Common myeloid progenitor, CD34-positive (primary cell): ENCODE measurements around the gene FUCA2.

Experiments used
- CTCF ChIA-PET: fragments of 350-600 bp; sonication (Branson Sonifier 250); formaldehyde crosslinking; loops from one replicate; lab custom pipeline; 2021; ENCODE audit warnings: antibody characterized with exemption; lab: Charles Lee
- POLR2A ChIA-PET: fragments of 350-600 bp; sonication (Branson Sonifier 250); formaldehyde crosslinking; loops from one replicate; lab custom pipeline; 2021; ENCODE audit warnings: antibody characterized with exemption; lab: Charles Lee
- DNase-seq, 3 donors: peaks; one replicate each; pipeline versions ENCODE4 v3.0.0 to v3.0.0-alpha.2; 2013
- H3K27ac ChIP-seq, 2 experiments: 1 replicate in 1 of 2; 2 replicates in 1 of 2; pipeline ENCODE4 v1.7.0; 2013; ENCODE audit warnings: inconsistent platforms in 2 of 2, low read length in 2 of 2, mild to moderate bottlenecking in 2 of 2, low read depth in 1 of 2, moderate library complexity in 1 of 2; ENCODE audit not compliant: severe bottlenecking in 2 of 2, insufficient read depth in 1 of 2, poor library complexity in 1 of 2
- H3K27me3 ChIP-seq, 5 experiments: replicated peaks in 2 of 5; 1 replicate in 3 of 5; 2 replicates in 2 of 5; pipeline versions ENCODE4 v1.6.1 to v1.7.0; 2013; ENCODE audit warnings: low read length in 4 of 5, mild to moderate bottlenecking in 2 of 5, moderate library complexity in 2 of 5, inconsistent platforms in 1 of 5; ENCODE audit not compliant: insufficient read depth in 5 of 5, control insufficient read depth in 4 of 5
- H3K36me3 ChIP-seq, 4 experiments: 1 replicate in 2 of 4; 2 replicates in 2 of 4; pipeline versions ENCODE4 v1.6.1 to v1.7.0; 2013; ENCODE audit warnings: low read length in 3 of 4, control low read depth in 1 of 4, mild to moderate bottlenecking in 1 of 4; ENCODE audit not compliant: control insufficient read depth in 4 of 4, insufficient read depth in 4 of 4
- H3K4me1 ChIP-seq, 4 experiments: 1 replicate in 3 of 4; 2 replicates in 1 of 4; pipeline versions ENCODE4 v1.6.1 to v1.7.1; 2013; ENCODE audit warnings: low read length in 3 of 4, mild to moderate bottlenecking in 3 of 4, control low read depth in 1 of 4, inconsistent platforms in 1 of 4, moderate library complexity in 1 of 4; ENCODE audit not compliant: control insufficient read depth in 4 of 4, insufficient read depth in 4 of 4; ENCODE audit errors: control extremely low read depth in 1 of 4
- H3K4me3 ChIP-seq, 7 experiments: 1 replicate in 4 of 7; 2 replicates in 3 of 7; pipeline versions ENCODE4 v1.5.1 to v1.7.0; 2013; ENCODE audit warnings: mild to moderate bottlenecking in 7 of 7, low read length in 6 of 7, moderate library complexity in 6 of 7, inconsistent platforms in 2 of 7, low read depth in 2 of 7, control low read depth in 1 of 7; ENCODE audit not compliant: insufficient read depth in 4 of 7, control insufficient read depth in 1 of 7; ENCODE audit errors: extremely low read depth in 1 of 7
- H3K9me3 ChIP-seq, 5 experiments: 1 replicate in 4 of 5; 2 replicates in 1 of 5; pipeline versions ENCODE4 v1.6.1 to v1.7.1; 2013; ENCODE audit warnings: low read length in 4 of 5, mild to moderate bottlenecking in 2 of 5, inconsistent platforms in 1 of 5, low read depth in 1 of 5, moderate library complexity in 1 of 5; ENCODE audit not compliant: control insufficient read depth in 4 of 5, insufficient read depth in 2 of 5; ENCODE audit errors: control extremely low read depth in 1 of 5
- WGBS: methylation state at CpG from one replicate; pipeline ENCODE4 v1.1.5; 2013; ENCODE audit not compliant: insufficient coverage; 5-methylcytosine and 5-hydroxymethylcytosine counted together

FUCA2 gene

GRCh38 chr6:143544011-143544696 lies 32.6 kb upstream of the FUCA2 start:
- no peak for DNase-seq
- H3K27ac ChIP-seq: no peak overlapping the region
- H3K4me3 ChIP-seq: no peak overlapping the region
- CTCF ChIA-PET: interaction anchor here (1.3 kb wide), 1 partner anchor 22 kb away, joined by 3 read pairs; no protein-coding TSS in a partner anchor
- POLR2A ChIA-PET: no interaction called here
- no peaks in the 10 kb centered on the region for H3K9me3 ChIP-seq
- H3K4me1 ChIP-seq: peaks cover 0 to 7% (median 0%) of the 10 kb centered on the region in 4 experiments
- H3K36me3 ChIP-seq: no peaks in the 10 kb centered on the region
- H3K27me3 ChIP-seq: no peaks in the 10 kb centered on the region
- 88% methylated on average over 1 of the region's 4 CpGs for WGBS

DNA sequence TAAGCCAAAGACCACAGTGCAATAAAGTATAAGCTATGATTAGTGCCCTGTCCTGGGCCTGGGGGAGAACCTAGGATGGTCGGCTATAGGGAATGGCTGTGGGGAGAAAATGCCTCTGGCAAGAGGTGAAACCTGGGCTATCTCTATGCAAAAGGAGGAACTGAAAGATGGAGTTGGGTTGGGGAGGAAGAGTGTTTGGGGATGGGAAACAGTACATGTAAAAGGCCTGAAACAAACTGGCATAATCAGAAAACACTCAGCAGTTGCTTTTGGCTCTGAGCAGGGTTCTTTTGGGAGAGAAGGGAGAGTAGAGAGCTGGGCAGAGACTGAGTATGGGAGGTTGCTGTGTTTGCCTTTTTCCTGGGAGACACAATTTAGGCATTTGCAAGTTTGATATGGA lies 31.9 kb upstream of the FUCA2 start:
- ChIA-PET POLR2A (no interaction called here), CTCF (interaction anchor here (0.5 to 1.3 kb wide), 3 partner anchors 14 to 1237 kb away, joined by 3 to 4 read pairs (median 3); no protein-coding TSS in a partner anchor)
- Histone ChIP-seq H3K27ac (no peak overlapping the region), H3K27me3 (no peaks in the 10 kb centered on the region), H3K4me1 (peaks cover 0 to 7% (median 0%) of the 10 kb centered on the region in 4 experiments), H3K4me3 (no peak overlapping the region), H3K36me3 (no peaks in the 10 kb centered on the region), H3K9me3 (no peaks in the 10 kb centered on the region)
- WGBS: 100% methylated on average over 1 of the region's 1 CpG
- DNase-seq: no peak

DNA sequence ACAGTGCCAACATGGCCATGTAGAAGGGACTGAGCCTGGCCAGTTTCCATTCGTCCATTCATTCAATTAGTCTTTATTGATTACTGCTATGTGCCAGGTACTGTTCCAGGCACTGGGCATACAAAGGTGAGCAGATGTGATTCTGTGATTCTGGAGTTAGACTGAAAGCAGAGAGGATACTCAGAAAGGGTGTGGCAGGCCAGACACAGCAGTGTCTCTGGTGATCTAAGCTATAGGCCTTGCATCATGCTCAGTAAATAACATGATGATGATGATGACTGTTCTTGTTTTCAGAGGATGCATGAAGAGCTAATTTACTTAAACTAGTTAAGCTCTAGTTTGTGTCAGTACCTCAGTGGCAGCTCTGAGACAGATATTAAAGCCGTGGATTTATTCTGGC lies 31.4 kb upstream of the FUCA2 start:
- Histone ChIP-seq H3K36me3 (no peaks in the 10 kb centered on the region), H3K27ac (no peak overlapping the region), H3K27me3 (no peaks in the 10 kb centered on the region), H3K9me3 (no peaks in the 10 kb centered on the region), H3K4me1 (peaks cover 0 to 7% (median 2%) of the 10 kb centered on the region in 4 experiments), H3K4me3 (no peak overlapping the region)
- ChIA-PET CTCF (interaction anchor here (0.5 to 1.4 kb wide), 4 partner anchors 13 to 1237 kb away, joined by 3 to 5 read pairs (median 4); partner anchors contain the start of gene FUCA2), POLR2A (no interaction called here)
- DNase-seq: no peak
- WGBS: 100% methylated on average over 2 of the region's 2 CpGs

- H3K4me3 ChIP-seq: no peak overlapping the region
- DNase-seq: no peak
- no peaks in the 10 kb centered on the region for H3K27me3 ChIP-seq
- H3K4me1 ChIP-seq: peaks cover 0 to 19% (median 12%) of the 10 kb centered on the region in 4 experiments
- WGBS: no CpG with 5 or more reads among the region's 3 CpGs
- H3K36me3 ChIP-seq: no peaks in the 10 kb centered on the region
- no peaks in the 10 kb centered on the region for H3K9me3 ChIP-seq
- CTCF ChIA-PET: interaction anchor here (1.5 to 2.1 kb wide), 2 partner anchors 22 to 27 kb away, joined by 3 to 6 read pairs; no protein-coding TSS in a partner anchor
- POLR2A ChIA-PET: no interaction called here
- no peak overlapping the region for H3K27ac ChIP-seq
These were observed 28.7 kb upstream of the FUCA2 start for GRCh38 chr6:143540192-143540591.

- CTCF ChIA-PET: interaction anchor here (2.1 kb wide), 1 partner anchor 27 kb away, joined by 6 read pairs; no protein-coding TSS in a partner anchor
- no peak overlapping the region for H3K27ac ChIP-seq
- POLR2A ChIA-PET: no interaction called here
These were observed 28.2 kb upstream of the FUCA2 start for GRCh38 chr6:143539734-143540133.

GRCh38 chr6:143539106-143539505 lies 27.6 kb upstream of the FUCA2 start:
- 100% methylated on average over 3 of the region's 4 CpGs for WGBS
- H3K27ac ChIP-seq: no peak overlapping the region
- CTCF ChIA-PET: interaction anchor here (0.7 to 2.1 kb wide), 2 partner anchors 17 to 26 kb away, joined by 3 to 6 read pairs; no protein-coding TSS in a partner anchor
- no peak overlapping the region for H3K4me3 ChIP-seq
- no peaks in the 10 kb centered on the region for H3K27me3 ChIP-seq
- H3K9me3 ChIP-seq: no peaks in the 10 kb centered on the region
- H3K36me3 ChIP-seq: no peaks in the 10 kb centered on the region
- POLR2A ChIA-PET: no interaction called here
- no peak for DNase-seq
- H3K4me1 ChIP-seq: peaks cover 0 to 19% (median 12%) of the 10 kb centered on the region in 4 experiments

More at GRCh38 chr6:143539734-143540133, 28.2 kb upstream of the FUCA2 start:
- H3K27me3 ChIP-seq: no peaks in the 10 kb centered on the region
- H3K4me3 ChIP-seq: no peak overlapping the region
- 100% methylated on average over 3 of the region's 7 CpGs for WGBS
- no peaks in the 10 kb centered on the region for H3K36me3 ChIP-seq
- H3K9me3 ChIP-seq: no peaks in the 10 kb centered on the region
- H3K4me1 ChIP-seq: peaks cover 0 to 19% (median 12%) of the 10 kb centered on the region in 4 experiments
- DNase-seq: no peak

DNA sequence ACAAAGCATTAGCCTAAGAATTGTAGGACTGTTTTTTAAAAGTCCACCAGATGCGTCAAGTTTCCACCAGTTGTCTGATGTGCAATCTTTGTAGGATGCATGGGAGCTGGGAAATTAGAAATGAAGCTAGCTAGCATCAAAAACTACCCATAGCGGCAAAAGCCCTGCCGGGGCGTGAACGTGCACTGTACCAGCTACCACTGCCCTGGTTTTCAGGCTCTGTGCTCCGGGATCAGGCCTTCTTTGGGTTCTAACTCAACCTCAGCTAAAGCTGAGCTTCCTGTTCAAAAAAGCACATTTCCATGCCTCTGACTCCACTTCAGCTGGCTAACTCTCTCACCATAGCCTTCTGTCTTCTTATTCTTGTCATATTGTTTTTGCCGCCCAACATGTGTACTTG lies 26.9 kb upstream of the FUCA2 start:
- CTCF ChIA-PET: interaction anchor here (0.9 to 2.1 kb wide), 3 partner anchors 9 to 26 kb away, joined by 3 to 6 read pairs (median 5); no protein-coding TSS in a partner anchor
- WGBS: 97% methylated on average over 5 of the region's 7 CpGs
- no peaks in the 10 kb centered on the region for H3K27me3 ChIP-seq
- H3K27ac ChIP-seq: no peak overlapping the region
- POLR2A ChIA-PET: no interaction called here
- H3K9me3 ChIP-seq: no peaks in the 10 kb centered on the region
- H3K4me1 ChIP-seq: peaks cover 0 to 15% (median 11%) of the 10 kb centered on the region in 4 experiments
- no peaks in the 10 kb centered on the region for H3K36me3 ChIP-seq
- no peak overlapping the region for H3K4me3 ChIP-seq
- DNase-seq: no peak
